ENCODE measurements around the gene TOM1L1.
"Not testable (repeated sequence)": the region's sequence is repeated elsewhere in the genome, so short reads cannot be mapped to it uniquely, and the experiment has no call there.

The TOM1L1 gene

GRCh38 chr17:54900457-54901229 is at the start of gene TOM1L1:
TOM1L1 (plus strand) TSS chr17:54900852; CDS start chr17:54900866, 14 bp downstream.
- DNase-seq, result no peak

GRCh38 chr17:54859187-54859586 is 41.5 kb upstream of the TOM1L1 start:
- no peak for DNase-seq

DNA sequence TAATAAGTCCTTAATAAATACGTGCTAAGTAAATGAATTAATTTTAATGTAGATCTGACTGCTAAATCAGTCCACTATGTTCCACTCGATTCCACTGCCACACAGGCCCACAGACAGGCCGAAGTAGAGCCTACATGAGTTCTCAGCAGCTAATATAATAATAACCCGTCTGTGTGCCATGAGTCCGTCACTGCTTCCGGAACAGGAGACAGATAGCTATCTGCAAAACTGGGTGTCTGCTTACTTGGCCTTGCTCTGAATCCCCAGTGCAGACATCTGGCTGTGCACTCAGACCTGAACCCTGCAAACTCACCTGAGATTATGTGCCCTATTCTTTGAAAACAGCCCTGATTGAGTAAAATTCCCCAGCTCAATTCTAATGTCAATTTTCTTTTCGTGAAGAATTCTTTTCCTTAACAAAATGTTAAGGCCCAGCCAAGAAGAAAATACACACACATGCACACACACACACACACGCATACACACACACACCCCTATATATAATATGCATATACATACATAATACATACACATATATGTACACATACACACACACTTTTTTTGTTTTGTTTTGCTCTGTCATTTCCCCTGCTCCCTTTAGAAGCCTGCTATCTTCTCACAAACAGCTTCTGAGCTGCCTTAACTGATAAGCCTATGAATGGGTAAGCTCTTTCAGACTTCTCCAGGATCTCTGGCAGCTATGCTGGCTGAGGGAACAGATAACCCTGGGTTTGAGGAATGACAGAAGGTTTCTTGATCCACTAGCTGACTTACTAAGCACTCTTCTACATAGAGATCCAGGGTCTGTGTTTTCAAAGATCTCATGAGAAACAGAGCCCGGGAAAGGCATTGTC is 39.8 kb upstream of the TOM1L1 start:
- DNase-seq, result no peak

- DNase-seq, result no peak
Measured at GRCh38 chr17:54861471-54861983, 39.1 kb upstream of the TOM1L1 start.

GRCh38 chr17:54863176-54863575 is 37.5 kb upstream of the TOM1L1 start:
- DNase-seq, result no peak

GRCh38 chr17:54864070-54864469 is 36.6 kb upstream of the TOM1L1 start:
- DNase-seq, result no peak

- DNase-seq, result no peak
Measured at GRCh38 chr17:54864636-54865356, 35.9 kb upstream of the TOM1L1 start.

- no peak for DNase-seq
Measured at GRCh38 chr17:54867634-54868033, 33.0 kb upstream of the TOM1L1 start.

DNA sequence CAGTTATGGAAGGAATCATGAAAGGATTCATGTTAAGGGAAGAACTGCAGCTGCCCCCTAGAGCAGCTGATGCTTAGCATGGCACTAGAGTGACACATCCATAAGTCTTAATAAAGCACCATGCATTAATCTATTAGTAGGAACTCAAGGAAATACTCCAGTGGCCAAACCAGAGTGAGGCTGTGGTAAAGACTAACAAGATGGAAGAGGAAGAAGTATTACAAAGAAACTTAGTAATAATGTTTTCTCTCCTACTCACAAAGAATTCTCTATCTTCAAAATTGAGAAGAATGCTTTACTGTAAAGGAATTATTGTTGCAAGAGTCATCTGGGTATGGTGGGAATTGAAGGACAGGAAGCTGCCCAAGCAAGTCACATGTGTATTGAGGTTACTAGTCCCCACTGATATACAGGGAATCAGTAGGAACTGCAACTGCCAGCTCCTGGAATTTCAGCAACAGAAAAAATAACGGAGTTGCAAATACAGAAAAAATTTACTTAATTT is 29.9 kb upstream of the TOM1L1 start:
- DNase-seq, result no peak

GRCh38 chr17:54875906-54876305 is 24.7 kb upstream of the TOM1L1 start:
- DNase-seq, result not testable (repeated sequence)

DNA sequence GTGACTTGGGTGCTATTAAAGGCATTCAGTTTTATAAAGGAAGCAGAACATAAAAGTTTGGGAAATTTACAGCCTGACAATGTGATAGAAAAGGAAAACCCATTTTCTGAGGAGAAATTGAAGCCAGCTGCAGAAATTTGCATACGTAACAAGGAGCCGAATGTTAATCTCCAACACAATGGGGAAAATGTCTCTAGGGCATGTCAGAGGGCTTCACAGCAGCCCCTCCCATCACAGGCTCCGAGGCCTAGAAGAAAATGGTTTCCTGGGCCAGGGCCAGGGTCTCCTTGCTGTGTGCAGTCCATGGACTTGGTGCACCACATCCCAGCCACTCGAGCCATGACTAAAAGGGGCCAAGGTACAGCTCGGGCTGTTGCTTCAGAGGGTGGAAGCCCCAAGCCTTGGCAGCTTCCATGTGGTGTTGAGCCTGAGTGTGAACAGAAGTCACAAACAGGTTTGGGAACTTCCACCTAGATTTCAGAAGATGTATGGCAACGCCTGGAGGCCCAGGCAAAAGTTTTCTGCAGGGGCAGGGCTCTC is 23.9 kb upstream of the TOM1L1 start:
- no peak for DNase-seq

DNA sequence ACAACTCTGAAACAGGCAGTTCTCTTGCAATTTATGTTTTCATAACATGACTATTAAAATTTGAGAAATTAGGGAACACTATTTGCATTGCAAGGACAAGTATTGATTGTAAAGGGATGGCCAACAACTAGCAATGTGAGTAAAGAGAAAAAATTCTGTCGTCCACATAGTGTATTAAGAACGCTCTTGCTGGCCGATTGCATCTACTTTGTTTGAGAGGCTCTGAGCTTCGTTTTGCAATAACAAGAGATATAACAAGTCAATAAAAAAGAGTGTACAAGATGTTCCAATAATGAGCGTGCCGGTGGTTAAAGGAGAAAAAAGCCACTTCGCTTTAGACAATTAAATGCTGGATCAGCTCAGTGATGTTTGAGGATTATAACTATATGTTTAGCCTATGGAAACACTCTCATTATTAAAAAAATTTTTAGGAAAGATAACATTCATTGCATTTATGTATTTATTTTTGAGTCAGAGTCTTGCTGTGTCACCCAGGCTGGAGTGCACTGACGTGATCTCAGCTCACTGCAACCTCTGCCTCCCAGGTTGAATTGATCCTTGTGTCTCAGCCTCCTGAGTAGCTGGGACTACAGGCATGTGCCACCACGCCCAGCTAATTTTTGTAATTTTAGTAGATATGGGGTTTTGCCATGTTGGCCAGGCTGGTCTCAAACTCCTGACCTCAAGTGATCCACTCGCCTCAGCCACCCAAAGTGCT is 19.2 kb upstream of the TOM1L1 start:
- DNase-seq, result no peak

DNA sequence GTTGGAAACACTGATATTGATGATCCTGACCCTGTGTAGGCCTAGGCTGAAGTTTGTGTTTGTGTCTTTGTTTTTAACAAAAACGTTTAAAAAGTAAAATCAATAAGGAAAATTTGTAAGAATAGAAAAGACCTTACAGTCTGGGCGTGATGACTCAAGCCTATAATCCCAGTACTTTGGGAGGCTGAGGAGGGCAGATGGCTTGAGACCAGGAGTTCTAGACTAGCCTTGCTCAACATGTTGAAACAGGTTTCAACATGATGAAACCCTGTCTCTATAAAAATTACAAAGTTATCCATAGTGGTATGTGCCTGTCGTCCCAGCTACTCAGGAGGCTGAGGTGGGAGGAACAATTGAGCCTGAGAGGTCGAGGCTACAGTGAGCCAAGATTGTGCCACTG is 18.3 kb upstream of the TOM1L1 start:
- no peak for DNase-seq

DNA sequence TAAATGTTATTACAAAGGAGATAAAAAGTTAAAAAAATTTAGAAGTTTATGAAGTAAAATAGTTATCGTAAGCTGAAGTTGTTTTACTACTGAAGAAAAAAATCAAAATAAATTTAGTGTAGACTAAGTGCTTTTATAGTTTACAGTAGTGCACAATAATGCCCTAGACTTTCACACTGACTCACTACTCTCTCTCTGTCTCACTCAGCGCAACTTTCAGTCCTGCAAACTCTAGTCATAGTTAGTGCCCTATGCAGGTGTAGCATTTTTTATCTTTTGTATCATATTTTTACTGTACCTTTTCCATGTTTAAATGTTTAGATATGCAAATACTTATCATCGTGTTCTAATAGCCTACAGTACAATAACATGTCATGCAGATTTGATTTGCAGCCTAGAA is 17.7 kb upstream of the TOM1L1 start:
- no peak for DNase-seq

GRCh38 chr17:54883939-54884338 is 16.7 kb upstream of the TOM1L1 start:
- DNase-seq, result no peak

DNA sequence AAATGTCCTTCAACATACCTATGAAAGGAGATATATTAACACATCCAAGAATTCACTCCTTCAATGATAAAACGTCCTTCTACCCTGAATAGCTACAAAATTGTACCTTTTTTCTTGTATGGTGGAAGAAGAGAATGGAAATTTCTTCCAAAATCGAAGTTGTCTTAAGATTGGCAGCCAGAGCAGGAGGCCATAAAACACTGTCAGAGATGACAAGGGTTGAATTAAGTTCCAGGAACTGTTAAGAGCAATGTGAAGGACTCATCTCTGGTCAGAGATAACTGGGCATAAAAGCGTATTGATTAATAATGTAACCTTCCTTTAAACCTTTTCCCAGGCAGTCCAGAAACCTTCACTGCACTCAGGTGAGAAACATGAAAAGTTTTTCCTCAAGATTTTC is 12.9 kb upstream of the TOM1L1 start:
- no peak for DNase-seq

DNA sequence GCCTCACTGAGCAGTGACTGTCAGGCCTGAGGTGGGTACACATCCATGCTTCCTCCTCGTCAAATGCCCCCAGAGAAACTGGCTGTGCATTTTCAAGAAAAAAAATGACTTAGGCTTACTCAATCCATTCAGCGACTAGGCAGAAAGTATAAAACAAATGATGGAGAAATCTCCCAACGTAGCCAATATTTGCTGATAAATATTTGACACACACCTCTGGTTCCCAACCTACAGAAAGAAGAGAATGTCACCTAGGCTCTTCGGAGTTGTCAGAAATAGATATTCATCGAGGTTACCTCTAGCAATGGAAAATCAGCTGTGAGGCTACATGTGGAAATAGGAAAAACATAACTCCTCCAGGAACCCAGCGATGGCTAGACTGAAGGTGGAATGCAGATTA is 12.4 kb upstream of the TOM1L1 start:
- no peak for DNase-seq

- no peak for DNase-seq
Measured at GRCh38 chr17:54888981-54889380, 11.7 kb upstream of the TOM1L1 start.

DNA sequence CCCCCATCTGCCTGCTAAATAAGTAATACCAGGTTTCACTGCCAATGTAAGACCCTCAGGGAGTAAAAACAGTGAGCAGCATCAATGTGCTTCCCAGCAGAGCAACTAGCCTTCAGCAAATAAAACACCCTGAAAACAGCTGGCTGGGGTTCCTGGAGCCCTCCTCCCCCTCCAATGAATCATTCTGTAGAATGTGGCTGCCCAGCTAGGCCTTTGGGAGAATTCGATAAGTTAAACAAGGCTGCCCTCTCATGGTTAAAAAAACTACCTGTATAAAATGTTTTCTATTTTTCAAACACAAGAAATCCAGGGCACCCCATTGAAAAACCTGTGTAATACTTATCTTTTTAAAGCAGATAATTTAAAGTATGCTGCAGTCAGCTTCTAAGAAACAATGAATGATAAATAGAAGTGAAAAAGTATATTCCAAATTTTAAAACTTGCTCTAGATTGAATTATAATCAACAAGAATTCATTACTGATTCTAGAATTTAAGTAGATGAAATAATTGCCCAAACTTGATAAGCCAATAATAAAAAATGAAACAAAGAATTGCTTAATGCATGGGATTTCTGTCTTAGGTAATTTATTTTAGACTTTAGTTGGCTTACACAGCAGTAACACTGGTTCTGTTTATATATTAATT is 9.4 kb upstream of the TOM1L1 start:
- DNase-seq, result no peak

- DNase-seq, result no peak
Measured at GRCh38 chr17:54892360-54892759, 8.3 kb upstream of the TOM1L1 start.

DNA sequence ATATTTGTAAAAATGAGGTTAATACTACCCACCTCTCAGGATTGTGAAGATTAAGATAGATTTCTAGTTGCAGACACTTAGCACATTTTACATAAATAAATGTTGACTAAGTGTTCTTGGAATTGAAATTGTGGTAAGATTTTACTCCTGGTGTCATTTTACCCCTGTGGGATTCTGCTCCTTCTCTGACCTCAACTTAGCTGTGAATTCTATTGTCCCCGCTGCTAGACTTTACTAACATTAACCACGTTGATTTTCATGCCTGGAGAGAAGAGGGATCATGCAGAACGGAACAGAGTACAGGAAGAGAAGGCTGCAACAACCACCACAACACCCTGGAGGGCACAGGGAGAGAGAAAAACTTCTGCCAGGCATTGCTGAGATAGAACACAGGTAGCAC is 2.1 kb upstream of the TOM1L1 start:
- DNase-seq, result no peak

DNA sequence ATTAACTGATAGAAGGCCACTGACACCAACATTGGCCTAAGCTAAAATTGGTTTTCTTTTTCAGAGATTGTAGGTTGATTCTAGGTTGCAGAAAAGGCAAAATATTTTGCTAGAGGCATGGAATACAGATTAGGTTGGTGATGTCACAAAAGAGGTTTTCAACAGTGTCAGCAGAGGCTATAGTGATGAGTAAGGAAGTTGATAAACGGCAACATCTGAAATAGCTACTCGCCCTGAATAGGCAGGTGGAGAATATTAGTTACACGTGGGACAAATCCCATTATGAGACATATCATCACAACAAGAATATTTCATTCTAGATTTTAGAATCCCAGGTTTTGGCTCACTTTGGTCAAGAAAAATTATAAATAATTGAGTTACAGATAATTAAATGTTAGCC is 1.5 kb upstream of the TOM1L1 start:
- DNase-seq, result no peak
